Esophagus muscularis mucosa (tissue), 4 donors: ENCODE results near the gene PUM2.

Source experiments
- CTCF ChIP-seq, 3 experiments: fragments of 200-600 bp in 2 of 3; fragments of 450-650 bp in 1 of 3; sonication (generic) in 2 of 3; IDR thresholded peaks; one replicate each; pipeline ENCODE4 v1.5.1; 2017 to 2019; ENCODE audit warnings: antibody characterized with exemption in 3 of 3, mild to moderate bottlenecking in 2 of 3, moderate library complexity in 1 of 3
- EP300 ChIP-seq: sonication (generic); formaldehyde crosslinking; IDR thresholded peaks from one replicate; pipeline ENCODE4 v1.6.1; 2017; ENCODE audit warnings: antibody characterized with exemption
- POLR2A ChIP-seq: fragments of 450-650 bp; IDR thresholded peaks from one replicate; pipeline ENCODE4 v1.6.1; 2017; ENCODE audit warnings: antibody characterized with exemption, moderate library complexity, mild to moderate bottlenecking, low read depth

- TF ChIP-seq CTCF (IDR thresholded peaks at IDR 0.05) (no peak), POLR2A (no peak), EP300 (no peak)
These were observed 12.2 kb upstream of the PUM2 start for GRCh38 chr2:20362701-20363435.
